ENCODE measurements around the gene SLC37A4. TPM values are rescaled to one million over a fixed set of nuclear protein-coding genes. Genes with fewer than 3 reads are reported as not detected.

The SLC37A4 gene
- total and polyA plus RNA-seq, 10 of the 15 experiments (the other 5 are each of a cell fraction or from before 2014, with no cell fraction given) = 11.6 to 29.7 (median 20.4) TPM

DNA sequence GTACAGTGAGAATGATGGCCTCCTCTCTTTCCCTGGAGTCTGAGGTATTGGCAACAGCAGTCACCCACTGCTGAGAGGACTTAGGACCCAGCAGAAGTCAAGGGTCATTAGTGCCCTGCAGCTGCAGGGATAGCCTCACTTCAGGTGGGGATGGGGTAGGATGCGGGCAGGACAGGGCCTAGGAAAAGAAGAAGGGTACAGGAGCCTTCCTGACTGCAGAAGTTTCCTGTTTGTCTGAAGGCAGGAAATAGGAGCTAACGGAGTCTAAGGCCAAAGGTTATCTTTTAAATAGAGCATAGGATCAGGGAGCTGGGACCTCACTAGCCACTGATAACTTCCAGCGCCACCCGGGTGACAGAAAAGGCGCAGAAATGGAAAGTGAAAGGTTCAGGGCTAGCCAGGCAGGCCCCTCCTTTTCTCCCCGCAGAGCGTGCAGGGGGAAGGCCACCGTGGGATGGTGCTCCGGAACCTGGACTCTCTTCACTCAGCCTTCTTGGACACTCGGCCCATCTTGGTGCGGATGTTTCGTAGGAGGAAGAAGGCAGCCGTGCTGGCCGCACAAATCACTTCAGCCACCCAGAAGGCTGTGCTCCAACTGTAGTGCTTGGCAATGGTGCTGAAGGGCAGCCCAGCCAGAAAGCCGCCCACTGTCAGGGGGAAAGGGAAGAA is 6.1 kb downstream of the SLC37A4 start:
- no peak overlapping the region for H2AFZ ChIP-seq (ENCODE audit: control insufficient read depth, low read depth, low read length)
- BruUV-seq (replicated peaks) = no TSS peak
- no peak overlapping the region for H3K4me3 ChIP-seq
- no peak overlapping the region for H3K27ac ChIP-seq (ENCODE audit: control insufficient read depth, insufficient read depth)
- H3K79me2 ChIP-seq (ENCODE audit: control insufficient read depth, insufficient read depth, low read length) = peaks cover 17% of the 10 kb centered on the region
- H3K27me3 ChIP-seq (replicated peaks in 1 of 2; ENCODE audit: control insufficient read depth in 2 of 2, insufficient read depth in 2 of 2, low read length in 1 of 2) = no peaks in the 10 kb centered on the region
- intact Hi-C loops (cut with micrococcal nuclease; ENCODE audit: unreplicated experiment) = no loop called here
- SMC1A ChIA-PET (ENCODE audit: uncharacterized antibody, unreplicated experiment) = interaction anchor here (0.7 to 1.6 kb wide), 3 partner anchors 31 to 299 kb away, joined by 3 read pairs; no protein-coding TSS in a partner anchor
- WGBS (ENCODE audit: insufficient coverage, insufficient replicate concordance, low lambda C conversion rate, missing lambda C conversion rate) = 98% methylated on average over 15 of the region's 15 CpGs
- no peak overlapping the region for H3K4me2 ChIP-seq (ENCODE audit: control insufficient read depth, insufficient read depth)
- FAIRE-seq (no peak), DNase-seq (ENCODE audit: low read depth, low spot score) (no peak), ATAC-seq (no peak)
- POLR2A ChIA-PET = interaction anchor here (0.6 to 2.2 kb wide), 2 partner anchors 27 to 202 kb away, joined by 3 to 14 read pairs; no protein-coding TSS in a partner anchor
- no peak for TF ChIP-seq MXI1 (IDR thresholded peaks at IDR 0.05; ENCODE audit: low read depth, low read length)
- TF ChIP-seq POLR2A (IDR thresholded peaks at IDR 0.05; ENCODE audit: low read depth, low read length) = 0 out of 2 replicates have a peak, but pooled peaks have one; percentile 15
- RAD21 ChIA-PET (ENCODE audit: unreplicated experiment) = no interaction called here
- no peaks in the 10 kb centered on the region for H3K9me3 ChIP-seq (replicated peaks; ENCODE audit: control insufficient read depth, insufficient read depth, low read length)
- H4K20me1 ChIP-seq (ENCODE audit: control insufficient read depth, insufficient read depth) = no peaks in the 10 kb centered on the region
- in situ Hi-C loops (cut with MboI) = no loop called here
- CTCF ChIA-PET = interaction anchor here (1.0 kb wide), 1 partner anchor 41 kb away, joined by 3 read pairs; no protein-coding TSS in a partner anchor
- H3K4me1 ChIP-seq (ENCODE audit: control insufficient read depth, insufficient read depth, low read length) = peaks cover 12% of the 10 kb centered on the region
- H3K9ac ChIP-seq (ENCODE audit: control insufficient read depth, insufficient read depth, low read length) = no peak overlapping the region
- H3K36me3 ChIP-seq (ENCODE audit: control insufficient read depth in 2 of 2, insufficient read depth in 2 of 2, low read length in 1 of 2) = peaks cover 5 to 9% of the 10 kb centered on the region in 2 experiments; a peak in 3 of 4 replicates

DNA sequence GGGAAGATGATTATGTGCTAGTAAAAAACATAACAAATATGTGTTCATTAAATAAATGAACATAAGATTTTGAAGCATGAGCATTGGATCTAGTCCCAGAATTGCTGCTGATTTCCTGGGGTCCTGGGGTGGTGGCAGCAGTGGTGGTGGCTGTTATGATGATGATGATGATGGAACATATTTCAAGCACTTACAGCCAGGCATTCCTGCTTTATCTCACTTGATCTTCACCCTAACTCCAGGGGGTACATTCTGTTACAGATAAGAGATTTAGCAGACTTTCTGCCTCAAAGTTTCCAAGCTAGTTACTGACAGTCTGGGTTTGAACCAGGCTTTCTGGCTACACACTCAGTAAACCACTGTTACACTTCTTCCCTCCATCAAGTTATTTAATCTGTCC is 6.9 kb downstream of the SLC37A4 start:
- ChIA-PET RAD21 (ENCODE audit: unreplicated experiment) (no interaction called here), POLR2A (interaction anchor here (2.2 kb wide), 1 partner anchor 28 kb away, joined by 14 read pairs; no protein-coding TSS in a partner anchor), CTCF (interaction anchor here (1.2 to 1.4 kb wide), 3 partner anchors 8 to 61 kb away, joined by 3 to 5 read pairs (median 4); partner anchors contain the start of gene HMBS), SMC1A (ENCODE audit: uncharacterized antibody, unreplicated experiment) (interaction anchor here (0.7 to 1.6 kb wide), 3 partner anchors 31 to 299 kb away, joined by 3 read pairs; no protein-coding TSS in a partner anchor)
- H3K9me3 ChIP-seq (replicated peaks; ENCODE audit: control insufficient read depth, insufficient read depth, low read length) = no peaks in the 10 kb centered on the region
- in situ Hi-C loops (cut with MboI) = no loop called here
- H3K4me1 ChIP-seq (ENCODE audit: control insufficient read depth, insufficient read depth, low read length) = peaks cover 4% of the 10 kb centered on the region
- no peak overlapping the region for H3K4me3 ChIP-seq
- peaks cover 20% of the 10 kb centered on the region for H3K79me2 ChIP-seq (ENCODE audit: control insufficient read depth, insufficient read depth, low read length)
- H3K27ac ChIP-seq (ENCODE audit: control insufficient read depth, insufficient read depth) = no peak overlapping the region
- FAIRE-seq (no peak), ATAC-seq (no peak), DNase-seq (ENCODE audit: low read depth, low spot score) (no peak)
- H3K36me3 ChIP-seq (ENCODE audit: control insufficient read depth in 2 of 2, insufficient read depth in 2 of 2, low read length in 1 of 2) = peaks cover 5 to 9% of the 10 kb centered on the region in 2 experiments; a peak in 3 of 4 replicates
- no peaks in the 10 kb centered on the region for H3K27me3 ChIP-seq (replicated peaks in 1 of 2; ENCODE audit: control insufficient read depth in 2 of 2, insufficient read depth in 2 of 2, low read length in 1 of 2)
- H3K9ac ChIP-seq (ENCODE audit: control insufficient read depth, insufficient read depth, low read length) = no peak overlapping the region
- TF ChIP-seq, protein P1, sequence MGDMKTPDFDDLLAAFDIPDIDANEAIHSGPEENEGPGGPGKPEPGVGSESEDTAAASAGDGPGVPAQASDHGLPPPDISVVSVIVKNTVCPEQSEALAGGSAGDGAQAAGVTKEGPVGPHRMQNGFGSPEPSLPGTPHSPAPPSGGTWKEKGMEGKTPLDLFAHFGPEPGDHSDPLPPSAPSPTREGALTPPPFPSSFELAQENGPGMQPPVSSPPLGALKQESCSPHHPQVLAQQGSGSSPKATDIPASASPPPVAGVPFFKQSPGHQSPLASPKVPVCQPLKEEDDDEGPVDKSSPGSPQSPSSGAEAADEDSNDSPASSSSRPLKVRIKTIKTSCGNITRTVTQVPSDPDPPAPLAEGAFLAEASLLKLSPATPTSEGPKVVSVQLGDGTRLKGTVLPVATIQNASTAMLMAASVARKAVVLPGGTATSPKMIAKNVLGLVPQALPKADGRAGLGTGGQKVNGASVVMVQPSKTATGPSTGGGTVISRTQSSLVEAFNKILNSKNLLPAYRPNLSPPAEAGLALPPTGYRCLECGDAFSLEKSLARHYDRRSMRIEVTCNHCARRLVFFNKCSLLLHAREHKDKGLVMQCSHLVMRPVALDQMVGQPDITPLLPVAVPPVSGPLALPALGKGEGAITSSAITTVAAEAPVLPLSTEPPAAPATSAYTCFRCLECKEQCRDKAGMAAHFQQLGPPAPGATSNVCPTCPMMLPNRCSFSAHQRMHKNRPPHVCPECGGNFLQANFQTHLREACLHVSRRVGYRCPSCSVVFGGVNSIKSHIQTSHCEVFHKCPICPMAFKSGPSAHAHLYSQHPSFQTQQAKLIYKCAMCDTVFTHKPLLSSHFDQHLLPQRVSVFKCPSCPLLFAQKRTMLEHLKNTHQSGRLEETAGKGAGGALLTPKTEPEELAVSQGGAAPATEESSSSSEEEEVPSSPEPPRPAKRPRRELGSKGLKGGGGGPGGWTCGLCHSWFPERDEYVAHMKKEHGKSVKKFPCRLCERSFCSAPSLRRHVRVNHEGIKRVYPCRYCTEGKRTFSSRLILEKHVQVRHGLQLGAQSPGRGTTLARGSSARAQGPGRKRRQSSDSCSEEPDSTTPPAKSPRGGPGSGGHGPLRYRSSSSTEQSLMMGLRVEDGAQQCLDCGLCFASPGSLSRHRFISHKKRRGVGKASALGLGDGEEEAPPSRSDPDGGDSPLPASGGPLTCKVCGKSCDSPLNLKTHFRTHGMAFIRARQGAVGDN (IDR thresholded peaks at IDR 0.05) = no peak
- TF ChIP-seq, protein P2, sequence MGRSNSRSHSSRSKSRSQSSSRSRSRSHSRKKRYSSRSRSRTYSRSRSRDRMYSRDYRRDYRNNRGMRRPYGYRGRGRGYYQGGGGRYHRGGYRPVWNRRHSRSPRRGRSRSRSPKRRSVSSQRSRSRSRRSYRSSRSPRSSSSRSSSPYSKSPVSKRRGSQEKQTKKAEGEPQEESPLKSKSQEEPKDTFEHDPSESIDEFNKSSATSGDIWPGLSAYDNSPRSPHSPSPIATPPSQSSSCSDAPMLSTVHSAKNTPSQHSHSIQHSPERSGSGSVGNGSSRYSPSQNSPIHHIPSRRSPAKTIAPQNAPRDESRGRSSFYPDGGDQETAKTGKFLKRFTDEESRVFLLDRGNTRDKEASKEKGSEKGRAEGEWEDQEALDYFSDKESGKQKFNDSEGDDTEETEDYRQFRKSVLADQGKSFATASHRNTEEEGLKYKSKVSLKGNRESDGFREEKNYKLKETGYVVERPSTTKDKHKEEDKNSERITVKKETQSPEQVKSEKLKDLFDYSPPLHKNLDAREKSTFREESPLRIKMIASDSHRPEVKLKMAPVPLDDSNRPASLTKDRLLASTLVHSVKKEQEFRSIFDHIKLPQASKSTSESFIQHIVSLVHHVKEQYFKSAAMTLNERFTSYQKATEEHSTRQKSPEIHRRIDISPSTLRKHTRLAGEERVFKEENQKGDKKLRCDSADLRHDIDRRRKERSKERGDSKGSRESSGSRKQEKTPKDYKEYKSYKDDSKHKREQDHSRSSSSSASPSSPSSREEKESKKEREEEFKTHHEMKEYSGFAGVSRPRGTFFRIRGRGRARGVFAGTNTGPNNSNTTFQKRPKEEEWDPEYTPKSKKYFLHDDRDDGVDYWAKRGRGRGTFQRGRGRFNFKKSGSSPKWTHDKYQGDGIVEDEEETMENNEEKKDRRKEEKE (IDR thresholded peaks at IDR 0.05) = no peak
- TF ChIP-seq ATF7 (IDR thresholded peaks at IDR 0.05; ENCODE audit: low read depth) = no peak
- no TSS peak for BruUV-seq (replicated peaks)
- no peak overlapping the region for H3K4me2 ChIP-seq (ENCODE audit: control insufficient read depth, insufficient read depth)
- H2AFZ ChIP-seq (ENCODE audit: control insufficient read depth, low read depth, low read length) = no peak overlapping the region
- intact Hi-C loops (cut with micrococcal nuclease; ENCODE audit: unreplicated experiment) = no loop called here
- no peaks in the 10 kb centered on the region for H4K20me1 ChIP-seq (ENCODE audit: control insufficient read depth, insufficient read depth)
